GM12878 (cell line): ENCODE measurements around the gene CBR4. TPM values are rescaled to one million over a fixed set of nuclear protein-coding genes. Genes with fewer than 3 reads are reported as not detected.

ENCODE experiments used
- CREM ChIP-seq: IDR thresholded peaks from 2 replicates; pipeline ENCODE4 v1.6.1; 2014; ENCODE audit warnings: antibody characterized with exemption, low read depth
- CTCF ChIP-seq, 3 experiments: IDR thresholded peaks in 2 of 3; conservative IDR thresholded peaks in 1 of 3; 2 replicates each; pipeline ENCODE4 v1.5.1; 2011; ENCODE audit warnings: low read depth in 3 of 3, low read length in 3 of 3, mild to moderate bottlenecking in 3 of 3, control low read depth in 2 of 3, moderate library complexity in 2 of 3, inconsistent platforms in 1 of 3, mixed read lengths in 1 of 3; ENCODE audit not compliant: control insufficient read depth in 2 of 3, insufficient read depth in 1 of 3; ENCODE audit errors: extremely low read depth in 1 of 3
- ETV6 ChIP-seq, 2 experiments: fragments of 450-650 bp in 1 of 2; IDR thresholded peaks in 1 of 2; conservative IDR thresholded peaks in 1 of 2; 2 replicates each; pipeline ENCODE4 v1.6.1; 2014; ENCODE audit warnings: antibody characterized with exemption in 1 of 2, borderline replicate concordance in 1 of 2, low read depth in 1 of 2, mild to moderate bottlenecking in 1 of 2, moderate library complexity in 1 of 2
- GATAD2B ChIP-seq: fragments of 450-650 bp; conservative IDR thresholded peaks from 2 replicates; pipeline ENCODE4 v1.6.1; 2017; ENCODE audit warnings: low read depth, mild to moderate bottlenecking, moderate library complexity
- HDGF ChIP-seq: fragments of 450-650 bp; IDR thresholded peaks from 2 replicates; pipeline ENCODE4 v1.6.1; 2016; ENCODE audit warnings: antibody characterized with exemption
- KDM1A ChIP-seq: fragments of 200-600 bp; sonication (generic); IDR thresholded peaks from 2 replicates; pipeline ENCODE4 v1.6.1; 2016; ENCODE audit warnings: borderline replicate concordance
- NFYA ChIP-seq: IDR thresholded peaks from 2 replicates; pipeline ENCODE4 v1.6.1; 2011; ENCODE audit warnings: low read depth, mild to moderate bottlenecking, low read length, improper control_type of control experiment, borderline replicate concordance
- POLR2A ChIP-seq: IDR thresholded peaks from 2 replicates; pipeline ENCODE4 v1.6.1; 2011; ENCODE audit warnings: low read depth, mild to moderate bottlenecking, low read length
- PRDM15 ChIP-seq: fragments of 450-650 bp; formaldehyde crosslinking; IDR thresholded peaks from 2 replicates; pipeline ENCODE4 v1.4.0; 2020; ENCODE audit warnings: mild to moderate bottlenecking, moderate library complexity
- RAD21 ChIP-seq: IDR thresholded peaks from 2 replicates; pipeline ENCODE4 v1.6.1; 2011; ENCODE audit warnings: mild to moderate bottlenecking, low read depth, low read length, moderate library complexity; ENCODE audit not compliant: insufficient read depth
- RUNX3 ChIP-seq: IDR thresholded peaks from 2 replicates; pipeline ENCODE4 v1.6.1; 2012; ENCODE audit warnings: low read length, inconsistent platforms
- SMARCA5 ChIP-seq: fragments of 450-650 bp; IDR thresholded peaks from 2 replicates; pipeline ENCODE4 v1.6.1; 2017; ENCODE audit warnings: mild to moderate bottlenecking
- SMC3 ChIP-seq: IDR thresholded peaks from 2 replicates; pipeline ENCODE4 v1.6.1; 2011; ENCODE audit warnings: low read length, improper control_type of control experiment, borderline replicate concordance
- USF2 ChIP-seq: IDR thresholded peaks from 2 replicates; pipeline ENCODE4 v1.6.1; 2011; ENCODE audit warnings: low read depth, low read length, improper control_type of control experiment, borderline replicate concordance
- YY1 ChIP-seq: IDR thresholded peaks from 2 replicates; pipeline ENCODE4 v1.6.1; 2011; ENCODE audit warnings: low read depth, mild to moderate bottlenecking, low read length
- ZBED1 ChIP-seq: IDR thresholded peaks from 2 replicates; pipeline ENCODE4 v1.6.1; 2016; ENCODE audit warnings: borderline replicate concordance
- ZBTB11 ChIP-seq: fragments of 450-650 bp; formaldehyde crosslinking; IDR thresholded peaks from 2 replicates; pipeline ENCODE4 v1.5.0; 2022; ENCODE audit warnings: mild to moderate bottlenecking, missing genetic modification characterization
- ZNF622 ChIP-seq: fragments of 450-650 bp; IDR thresholded peaks from 2 replicates; pipeline ENCODE4 v1.6.1; 2017; ENCODE audit warnings: mild to moderate bottlenecking, inconsistent platforms
- ZZZ3 ChIP-seq: IDR thresholded peaks from 2 replicates; pipeline ENCODE4 v1.6.1; 2011; ENCODE audit warnings: low read depth; ENCODE audit not compliant: control insufficient read depth, insufficient read length
- polyA plus RNA-seq, 11 experiments: library from polyadenylated mRNA; depleted of rRNA in 4 of 11; unstranded in 6 of 11; stranded (reverse) in 5 of 11; fragments of >200 nt; fragmentation: Nextera tagmentation in 4 of 11; fragmentation: Illumina TruSeq in 1 of 11; extraction: Ambion mirVana in 4 of 11; extraction: Trizol in 1 of 11; gene quantifications; 1 replicate in 1 of 11; 2 replicates in 10 of 11; pipeline versions ENCODE4 v1.2.1 to v1.2.3, GENCODE V29; 2011 to 2016; ENCODE audit warnings: inconsistent platforms in 2 of 11, missing spikeins in 2 of 11, low read depth in 1 of 11
- total RNA-seq, 4 experiments: library from RNA; depleted of rRNA in 3 of 4; stranded (reverse); fragments of >200 nt in 3 of 4; fragmentation: Illumina TruSeq in 1 of 4; extraction: Trizol in 1 of 4; gene quantifications; 2 replicates each; pipeline versions ENCODE4 v1.2.1 to v1.2.3, GENCODE V29; 2013 to 2021

CBR4 gene
- total and polyA plus RNA-seq, 10 of the 15 experiments (the other 5 are each of a cell fraction or from before 2014, with no cell fraction given) = 17.3 to 38.8 (median 24.8) TPM

GRCh38 chr4:169024762-169025161 lies 14.7 kb upstream of the CBR4 start (continued):
- no peak for TF ChIP-seq PRDM15
- TF ChIP-seq ZBED1 = no peak
- TF ChIP-seq SMARCA5 = 0 out of 2 replicates have a peak, but pooled peaks have one; percentile 34
- no peak for TF ChIP-seq CREM
- TF ChIP-seq RAD21 = peak; percentile 94
- TF ChIP-seq SMC3 = peak; percentile 80
- no peak for TF ChIP-seq ETV6 (conservative IDR thresholded peaks at IDR 0.05 in 1 of 2, IDR thresholded peaks at IDR 0.05 in 1 of 2; ENCODE audit: borderline replicate concordance in 1 of 2, low read depth in 1 of 2)
- no peak for TF ChIP-seq HDGF
- no peak for TF ChIP-seq USF2
- TF ChIP-seq KDM1A = no peak
- no peak for TF ChIP-seq ZNF622
- no peak for TF ChIP-seq ZBTB11 (CRISPR knock-in tag)
- TF ChIP-seq RUNX3 = peak; percentile 39; the same call in 1 of the 2 replicates
- TF ChIP-seq POLR2A = no peak
- TF ChIP-seq ZZZ3 = no peak
- no peak for TF ChIP-seq NFYA
- TF ChIP-seq GATAD2B = no peak
- TF ChIP-seq YY1 = peak; percentile 41; the same call in 1 of the 2 replicates
- peak; percentile 63 to 77 (median 65) for TF ChIP-seq CTCF (IDR thresholded peaks at IDR 0.05 in 2 of 3, conservative IDR thresholded peaks at IDR 0.05 in 1 of 3; ENCODE audit: control insufficient read depth in 2 of 3, extremely low read depth in 1 of 3, insufficient read depth in 1 of 3, low read depth in 3 of 3, low read length in 3 of 3)
